GM19238 (cell line): ENCODE results near the gene RASGRP2.
A peak's percentile ranks its signal among the peaks of the same experiment; 100 is the strongest.

Experiments
- DNase-seq: peaks from one replicate; pipeline ENCODE4 v3.0.0; 2011; ENCODE audit warnings: low spot score; ENCODE audit not compliant: insufficient read length

RASGRP2 gene

GRCh38 chr11:64698427-64698826 lies 45.5 kb downstream of the RASGRP2 start:
- DNase-seq: no peak

GRCh38 chr11:64697663-64698375 lies 46.1 kb downstream of the RASGRP2 start:
- no peak for DNase-seq

- no peak for DNase-seq
Measured at GRCh38 chr11:64696045-64696444, 47.9 kb downstream of the RASGRP2 start.

- DNase-seq: no peak
Measured at GRCh38 chr11:64695548-64695947, 48.4 kb downstream of the RASGRP2 start.

- DNase-seq: peak; percentile 61
Measured at GRCh38 chr11:64694821-64695365, 49.0 kb downstream of the RASGRP2 start.

GRCh38 chr11:64694026-64694755 lies 49.8 kb downstream of the RASGRP2 start:
- DNase-seq: no peak

GRCh38 chr11:64692764-64693331 lies 51.1 kb downstream of the RASGRP2 start:
- no peak for DNase-seq

- no peak for DNase-seq
Measured at GRCh38 chr11:64691543-64691942, 52.4 kb downstream of the RASGRP2 start.

- no peak for DNase-seq
Measured at GRCh38 chr11:64690235-64690634, 53.7 kb downstream of the RASGRP2 start.

GRCh38 chr11:64688534-64688982 lies 55.4 kb downstream of the RASGRP2 start:
- DNase-seq: peak; percentile 87

GRCh38 chr11:64687643-64688533 lies 56.1 kb downstream of the RASGRP2 start:
- no peak for DNase-seq

GRCh38 chr11:64687204-64687603 lies 56.7 kb downstream of the RASGRP2 start:
- DNase-seq: no peak

GRCh38 chr11:64686466-64687170 lies 57.3 kb downstream of the RASGRP2 start:
- DNase-seq: no peak

- DNase-seq: no peak
Measured at GRCh38 chr11:64685536-64685935, 58.4 kb downstream of the RASGRP2 start.

GRCh38 chr11:64684357-64684756 lies 59.6 kb downstream of the RASGRP2 start:
- DNase-seq: no peak

GRCh38 chr11:64681171-64681570 lies 62.8 kb downstream of the RASGRP2 start:
- no peak for DNase-seq

GRCh38 chr11:64679846-64680245 lies 64.1 kb downstream of the RASGRP2 start:
- DNase-seq: no peak

- no peak for DNase-seq
Measured at GRCh38 chr11:64677441-64678023, 66.4 kb downstream of the RASGRP2 start.
